Stimulated activated CD4-positive, alpha-beta T cell treated with anti-CD3 and anti-CD28 coated beads, Interleukin-2, amount 100 ng/mL, for 24 hours (primary cell): ENCODE measurements around the gene HMGXB4.
"Not testable (repeated sequence)": the region's sequence is repeated elsewhere in the genome, so short reads cannot be mapped to it uniquely, and the experiment has no call there.

Source experiments
- DNase-seq, 2 donors: peaks; one replicate each; pipeline ENCODE4 v3.0.0-alpha.2; 2020

The HMGXB4 gene

DNA sequence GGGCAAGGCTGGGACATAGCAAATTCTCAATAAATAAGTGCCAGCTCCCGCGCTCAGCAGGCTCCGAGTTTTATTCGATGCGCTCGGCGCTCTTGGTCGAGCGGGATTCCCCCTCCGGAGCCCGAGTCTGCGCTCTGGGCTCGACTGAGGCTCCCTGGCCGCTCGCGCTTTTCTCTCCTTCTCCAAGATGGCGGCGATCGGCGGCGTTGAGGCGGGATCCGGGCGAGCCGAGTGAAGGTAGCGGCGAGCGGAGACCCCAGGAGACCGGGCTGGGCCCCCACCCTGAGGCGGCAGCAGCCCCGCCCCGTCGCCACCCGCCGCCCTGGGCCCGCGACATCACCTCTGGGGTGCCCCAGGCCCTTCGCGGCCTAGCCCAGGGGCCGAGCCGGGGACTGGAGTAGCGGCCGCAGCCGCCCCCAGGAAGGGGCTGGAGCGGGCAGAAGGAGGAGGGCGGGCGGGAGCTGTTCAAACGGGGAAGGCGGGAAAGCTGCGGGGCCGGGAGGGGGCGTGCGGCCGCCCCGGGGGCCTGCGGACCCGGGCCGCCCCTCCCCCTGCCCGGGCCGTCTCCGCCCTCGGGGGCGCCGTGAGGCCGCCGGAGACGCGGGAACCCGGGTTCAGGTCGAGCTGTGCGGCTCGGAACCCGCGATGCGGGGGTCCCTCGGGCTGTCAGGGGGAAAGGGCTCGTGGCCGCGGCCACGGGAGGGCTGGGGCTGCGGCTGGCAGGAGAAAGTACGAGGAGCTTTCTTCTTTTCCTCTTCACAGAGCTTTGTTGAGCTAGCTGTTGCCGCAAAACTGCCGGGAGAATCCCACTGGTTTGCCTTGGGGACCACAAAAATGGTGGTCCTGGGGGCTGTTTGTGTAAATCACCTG is at the start of gene HMGXB4:
Gene HMGXB4, plus strand, starts transcription at position 173 of the 870 bp plus-strand sequence. CDS start 4,898 bp downstream, outside the sequence.
- DNase-seq = peak; percentile 87 to 88

DNA sequence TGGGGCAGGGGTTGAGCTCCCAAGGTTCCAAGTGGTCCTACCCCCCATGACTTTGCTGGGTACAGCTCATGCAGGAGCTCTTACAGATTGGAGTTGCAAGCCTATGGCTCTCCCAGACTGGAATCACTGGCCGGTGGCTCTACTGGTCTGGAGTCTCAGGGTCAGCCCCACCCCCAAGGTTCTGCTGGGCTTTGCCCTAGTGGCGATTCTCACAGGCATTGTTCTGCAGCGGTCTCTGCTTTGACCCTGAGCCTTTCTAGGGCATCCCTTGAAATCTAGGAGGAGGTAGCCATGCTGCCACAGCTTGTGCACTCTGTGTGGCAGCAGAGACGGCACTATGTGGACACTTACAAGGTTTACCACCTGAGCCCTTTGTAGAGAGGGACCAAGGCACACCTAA is 49.3 kb upstream of the HMGXB4 start:
- no peak for DNase-seq

- no peak for DNase-seq
Observed at GRCh38 chr22:35209203-35209602, 48.1 kb upstream of the HMGXB4 start.

- no peak for DNase-seq
Observed at GRCh38 chr22:35212009-35212408, 45.3 kb upstream of the HMGXB4 start.

- no peak for DNase-seq
Observed at GRCh38 chr22:35212996-35213395, 44.3 kb upstream of the HMGXB4 start.

GRCh38 chr22:35214968-35215367 is 42.3 kb upstream of the HMGXB4 start:
- no peak for DNase-seq

GRCh38 chr22:35215993-35216392 is 41.3 kb upstream of the HMGXB4 start:
- DNase-seq = no peak

GRCh38 chr22:35217527-35217926 is 39.8 kb upstream of the HMGXB4 start:
- no peak for DNase-seq

GRCh38 chr22:35218079-35218478 is 39.2 kb upstream of the HMGXB4 start:
- no peak for DNase-seq

- DNase-seq = no peak
Observed at GRCh38 chr22:35219012-35219411, 38.3 kb upstream of the HMGXB4 start.

GRCh38 chr22:35220221-35220620 is 37.1 kb upstream of the HMGXB4 start:
- DNase-seq = no peak

GRCh38 chr22:35225010-35225409 is 32.3 kb upstream of the HMGXB4 start:
- no peak for DNase-seq

DNA sequence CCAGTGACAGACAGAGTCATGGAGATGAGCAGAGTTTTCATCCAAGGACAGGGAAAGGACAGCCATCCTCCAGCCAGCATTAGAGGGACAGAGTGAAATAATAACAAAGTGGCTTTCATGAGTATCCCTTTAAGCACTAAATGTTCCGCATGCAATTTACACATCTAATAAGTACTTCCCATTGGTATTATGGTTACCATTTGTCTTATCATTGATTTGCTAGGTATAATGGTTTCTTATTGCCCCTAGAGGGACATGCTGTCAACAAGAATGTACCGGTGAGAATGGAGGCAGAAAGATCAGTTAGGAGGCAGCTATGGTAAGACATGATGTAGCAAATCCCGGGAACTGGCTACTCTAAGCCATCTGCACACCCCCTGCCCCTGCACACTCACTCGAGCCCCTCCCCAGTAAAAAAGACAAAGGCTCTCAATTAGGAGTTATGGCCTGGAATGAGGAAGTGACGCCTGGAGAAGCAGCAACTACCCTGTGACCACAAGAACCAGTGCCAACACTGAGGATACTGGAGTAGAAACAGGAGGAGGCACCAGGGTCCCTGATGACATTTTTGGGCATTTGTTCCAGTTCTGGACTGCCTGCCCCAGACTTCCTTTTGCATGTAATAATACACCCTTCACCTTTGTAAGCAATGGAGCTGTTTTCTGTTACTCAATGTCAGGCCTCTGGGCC is 30.2 kb upstream of the HMGXB4 start:
- no peak for DNase-seq

- DNase-seq = no peak
Observed at GRCh38 chr22:35229865-35230264, 27.4 kb upstream of the HMGXB4 start.

DNA sequence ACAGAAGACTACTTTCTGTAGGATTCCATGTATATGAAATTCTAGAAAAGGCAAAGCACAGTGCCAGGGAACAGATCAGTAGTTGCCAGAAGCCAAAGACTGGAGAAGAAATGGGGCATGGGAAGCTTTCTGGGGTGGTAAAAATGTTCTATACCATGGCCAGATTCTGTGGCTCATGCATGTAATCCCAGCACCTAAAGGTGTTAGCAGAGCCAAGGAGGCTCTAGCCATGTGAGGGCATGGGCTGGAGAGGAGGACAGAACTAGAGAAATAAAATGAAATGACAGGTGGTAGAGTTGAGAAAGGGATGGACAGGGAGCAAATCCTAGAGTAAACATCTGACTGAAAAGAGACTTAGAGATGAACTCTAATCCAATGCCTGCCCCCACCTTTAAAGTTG is 26.9 kb upstream of the HMGXB4 start:
- DNase-seq = no peak

GRCh38 chr22:35230839-35231584 is 26.3 kb upstream of the HMGXB4 start:
- DNase-seq = no peak

DNA sequence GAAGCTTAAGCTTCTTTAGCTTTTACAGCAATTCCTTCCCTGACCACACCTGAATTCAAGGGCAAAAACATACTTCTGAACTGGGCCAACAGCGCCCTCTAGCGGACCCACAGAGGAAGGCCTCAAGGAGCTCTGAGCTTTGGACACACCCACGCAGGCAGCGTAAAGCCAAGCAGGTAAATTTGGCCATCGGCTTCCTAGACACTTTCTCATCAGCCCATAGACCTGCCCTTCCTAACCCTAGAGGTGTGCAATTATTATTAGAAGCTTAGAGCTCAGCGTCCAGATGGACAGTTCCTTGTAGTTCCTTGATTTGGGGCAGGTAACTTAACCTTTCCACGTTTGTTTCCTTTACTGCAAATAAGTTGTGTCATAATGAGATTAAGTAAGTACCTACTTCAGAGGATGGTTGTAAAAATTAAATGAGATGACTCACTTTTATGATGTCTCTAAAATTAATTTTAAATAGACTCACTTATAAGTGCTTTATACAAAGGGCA is 25.7 kb upstream of the HMGXB4 start:
- DNase-seq = peak; percentile 76 to 81

GRCh38 chr22:35238749-35239148 is 18.5 kb upstream of the HMGXB4 start:
- DNase-seq = not testable (repeated sequence)

DNA sequence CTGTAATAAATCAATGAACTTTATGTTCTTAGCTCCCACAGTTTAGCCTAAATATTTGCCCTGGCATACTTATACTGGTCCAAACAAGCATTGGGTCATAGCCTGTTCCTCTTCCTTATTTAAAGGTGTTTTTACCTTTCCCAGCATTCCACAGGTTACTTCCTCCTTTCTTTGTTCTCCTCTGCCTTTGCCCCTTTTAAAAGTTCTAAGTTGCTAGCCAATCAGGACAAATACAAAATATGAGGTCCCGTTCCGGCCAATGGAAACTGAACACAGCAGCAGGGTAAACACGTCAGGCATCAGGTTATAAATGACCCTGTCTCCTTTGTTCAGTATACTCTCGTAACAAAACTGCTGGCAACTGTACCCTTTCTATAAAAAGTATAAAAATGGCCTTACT is 12.8 kb upstream of the HMGXB4 start:
- not testable (repeated sequence) for DNase-seq

DNA sequence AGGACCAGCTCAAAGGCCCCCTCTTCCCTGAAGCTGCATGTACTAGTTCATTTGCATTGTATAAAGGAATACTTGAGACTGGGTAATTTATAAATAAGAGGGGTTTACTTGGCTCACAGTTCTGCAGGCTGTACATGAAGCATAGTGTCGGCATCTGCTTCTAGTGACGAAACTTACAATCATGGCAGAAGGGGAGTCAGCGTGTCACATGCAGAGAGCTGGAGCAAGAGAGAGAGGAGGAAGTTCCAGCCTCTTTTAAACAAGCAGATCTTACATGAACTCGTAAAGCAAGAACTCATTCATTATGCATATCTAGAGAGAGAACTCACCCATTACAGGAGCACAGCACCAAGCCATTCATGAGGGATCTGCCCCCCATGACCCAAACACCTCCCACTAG is 7.1 kb upstream of the HMGXB4 start:
- no peak for DNase-seq

DNA sequence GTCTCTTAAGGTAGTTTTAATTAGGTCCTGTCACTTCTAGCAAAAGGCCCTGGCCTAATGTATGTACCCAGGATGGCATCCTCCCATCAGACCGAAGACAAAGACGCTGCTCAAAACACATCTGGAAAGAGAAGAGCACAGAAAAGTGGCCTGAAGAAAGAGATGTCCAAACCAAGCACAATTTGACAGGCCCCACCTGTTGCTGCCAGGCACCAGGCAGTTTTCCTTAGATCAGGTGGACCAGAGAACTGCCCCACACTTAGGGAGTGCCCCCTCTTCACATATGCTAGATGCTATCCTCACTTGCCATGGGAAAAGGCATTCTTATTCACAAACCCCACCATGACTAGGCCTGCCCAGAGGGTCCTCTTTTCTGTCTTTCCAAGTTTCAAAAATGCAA is 3.3 kb upstream of the HMGXB4 start:
- no peak for DNase-seq

DNA sequence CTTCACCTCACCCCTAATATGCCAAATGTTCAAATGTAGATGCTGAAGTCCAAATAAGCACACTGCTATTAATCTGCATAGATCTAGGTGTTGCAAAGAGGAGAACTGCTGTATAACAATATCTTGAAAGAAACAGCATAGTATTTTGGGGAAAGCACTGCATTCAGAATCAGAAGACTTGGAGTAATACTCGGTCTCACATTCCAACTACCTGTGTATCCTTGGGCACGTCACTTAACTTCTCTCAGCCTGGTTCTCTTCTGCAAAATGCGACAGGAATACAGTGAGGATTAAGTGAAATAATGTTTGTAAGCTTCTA is 332 bp upstream of the HMGXB4 start:
- DNase-seq = no peak

DNA sequence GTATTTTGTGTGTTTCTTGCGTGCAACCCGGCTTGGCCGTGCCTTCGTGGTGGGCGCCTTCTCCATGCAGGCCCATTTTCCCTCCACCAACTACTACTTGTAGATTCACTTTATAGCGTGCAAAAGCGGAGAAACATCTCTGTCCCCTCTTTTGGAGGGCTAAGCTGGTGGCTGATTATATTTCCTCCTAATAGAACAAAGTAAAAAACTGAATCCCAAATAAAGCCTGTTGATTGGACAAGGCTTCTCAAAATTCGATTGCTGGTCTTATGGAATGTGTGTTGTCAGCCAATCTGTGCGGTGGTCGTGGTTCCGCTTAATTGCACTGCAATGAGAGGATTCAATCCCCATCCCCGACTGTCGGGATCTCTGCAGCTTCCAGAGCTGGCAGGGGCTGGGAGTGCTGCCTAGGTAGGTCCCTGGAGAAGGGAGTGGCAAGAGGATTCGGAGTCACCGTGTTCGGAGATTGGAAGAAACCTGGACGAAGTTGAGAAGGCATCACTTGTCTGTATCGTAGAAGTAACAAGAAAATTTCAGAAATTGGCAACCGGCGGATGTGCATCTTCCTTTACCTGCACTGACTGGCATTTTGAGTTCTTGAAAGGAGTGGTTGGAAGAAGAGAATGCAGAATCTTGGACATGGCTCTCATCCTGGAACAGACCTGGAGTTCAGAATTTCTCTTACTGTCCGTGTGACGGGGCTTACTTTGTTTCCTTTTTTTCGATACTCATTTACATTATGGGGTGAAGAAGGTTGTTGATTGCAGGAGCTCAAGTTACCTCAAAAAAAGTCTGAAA is 1.1 kb downstream of the HMGXB4 start:
- no peak for DNase-seq
